ENCODE measurements around the gene UBA52. TPM values are rescaled to one million over a fixed set of nuclear protein-coding genes. Genes with fewer than 3 reads are reported as not detected.
"Not testable (repeated sequence)": the region's sequence is repeated elsewhere in the genome, so short reads cannot be mapped to it uniquely, and the experiment has no call there.

Gene UBA52
- total and polyA plus RNA-seq, 2 of the 8 experiments (the other 6 are each of a cell fraction or from before 2014, with no cell fraction given): 1,340 to 5,409 TPM

- no peak for TF ChIP-seq HDAC6 (IDR thresholded peaks at IDR 0.05; ENCODE audit: low read depth, low read length)
- no peak for TF ChIP-seq CBX8 (IDR thresholded peaks at IDR 0.05; ENCODE audit: borderline replicate concordance, low read depth, low read length)
- TF ChIP-seq JUN (IDR thresholded peaks at IDR 0.05; ENCODE audit: low read depth, low read length): no peak
These were observed 20.2 kb downstream of the UBA52 start (continued) for GRCh38 chr19:18591735-18592385.

- H3K18ac ChIP-seq (ENCODE audit: extremely low read depth, low read length); H4K8ac ChIP-seq (ENCODE audit: extremely low read depth, insufficient read depth, low read length); H3K36me3 ChIP-seq (ENCODE audit: control insufficient read depth in 2 of 4, insufficient read depth in 4 of 4, low read length in 3 of 4); H4K5ac ChIP-seq (ENCODE audit: insufficient read length, low read depth, low read length); H3K4ac ChIP-seq (replicated peaks; ENCODE audit: insufficient read length, low read depth, low read length); H3K56ac ChIP-seq (replicated peaks; ENCODE audit: insufficient read length, low read depth, low read length); H3K9ac ChIP-seq (replicated peaks in 1 of 4; ENCODE audit: extremely low read depth in 1 of 4, low read depth in 3 of 4, low read length in 3 of 4); FAIRE-seq; H3K79me2 ChIP-seq (ENCODE audit: control insufficient read depth in 1 of 2, insufficient read depth in 2 of 2, low read length in 2 of 2); H2BK12ac ChIP-seq (ENCODE audit: low read depth, low read length); H2AK5ac ChIP-seq (ENCODE audit: low read depth, low read length); H2BK15ac ChIP-seq (ENCODE audit: low read length); H4K91ac ChIP-seq (replicated peaks; ENCODE audit: insufficient read length, low read length); H3K23ac ChIP-seq (ENCODE audit: insufficient read length); H2BK20ac ChIP-seq (ENCODE audit: low read length); H3K14ac ChIP-seq (ENCODE audit: insufficient read length); H3K4me3 ChIP-seq (ENCODE audit: extremely low read depth in 1 of 4, insufficient read depth in 2 of 4, low read depth in 3 of 4, low read length in 4 of 4); H4K20me1 ChIP-seq (replicated peaks in 1 of 2; ENCODE audit: control insufficient read depth in 1 of 2, insufficient read depth in 2 of 2, low read length in 2 of 2); H3K79me1 ChIP-seq (ENCODE audit: low read depth, low read length); H3K9me3 ChIP-seq (ENCODE audit: insufficient read depth in 2 of 2, low read depth in 1 of 2, low read length in 1 of 2); H3K27ac ChIP-seq (ENCODE audit: low read depth, low read length); H2BK120ac ChIP-seq (replicated peaks; ENCODE audit: low read depth, low read length); H2BK5ac ChIP-seq (ENCODE audit: low read depth, low read length); H2AFZ ChIP-seq (ENCODE audit: low read length); H3K27me3 ChIP-seq (replicated peaks in 1 of 4; ENCODE audit: control insufficient read depth in 3 of 4, extremely low read depth in 1 of 4, insufficient read depth in 3 of 4, low read length in 3 of 4); DNase-seq (ENCODE audit: low read depth in 1 of 2, low spot score in 2 of 2): not testable (repeated sequence)
- 91% methylated on average over 5 of the region's 5 CpGs; no CpG with 5 or more reads in 1 of the 2 experiments for WGBS, 2 experiments (ENCODE audit: extremely low coverage in 1 of 2, insufficient coverage in 1 of 2, insufficient read length in 1 of 2, insufficient replicate concordance in 2 of 2, low coverage in 1 of 2, low lambda C conversion rate in 2 of 2, missing lambda C conversion rate in 1 of 2)
- Histone ChIP-seq H3K4me2 (ENCODE audit: insufficient read depth in 1 of 2, low read depth in 2 of 2, low read length in 2 of 2) (peak overlapping the region in 1 of 2 experiments; percentile 74; a peak in 1 of 4 replicates), H3K4me1 (replicated peaks in 1 of 4; ENCODE audit: control insufficient read depth in 3 of 4, insufficient read depth in 4 of 4, low read length in 3 of 4) (peaks cover 2 to 36% (median 25%) of the 10 kb centered on the region in 4 experiments), H3K23me2 (ENCODE audit: low read depth, low read length) (peaks cover 17% of the 10 kb centered on the region)
- ChIA-PET POLR2A (ENCODE audit: partially characterized antibody) (interaction anchor here (0.6 to 10.3 kb wide), 17 partner anchors 11 to 264 kb away, joined by 3 to 112 read pairs (median 4); partner anchors contain the start of genes ELL, TMEM59L and UBA52), CTCF (ENCODE audit: partially characterized antibody) (interaction anchor here (0.9 to 12.5 kb wide), 16 partner anchors 11 to 255 kb away, joined by 3 to 139 read pairs (median 6); partner anchors contain the start of gene FKBP8)
These were observed 21.1 kb downstream of the UBA52 start for GRCh38 chr19:18592732-18593131.
